HS-27A (cell line): ENCODE measurements around the gene SPINK1.
"Not testable (repeated sequence)": the region's sequence is repeated elsewhere in the genome, so short reads cannot be mapped to it uniquely, and the experiment has no call there.

Source experiments
- DNase-seq: peaks from one replicate; pipeline ENCODE4 v3.0.0-alpha.2; 2012; ENCODE audit warnings: low read depth, missing footprints

The SPINK1 gene

GRCh38 chr5:147854894-147855773, 23.7 kb upstream of the SPINK1 start:
- no peak for DNase-seq

DNA sequence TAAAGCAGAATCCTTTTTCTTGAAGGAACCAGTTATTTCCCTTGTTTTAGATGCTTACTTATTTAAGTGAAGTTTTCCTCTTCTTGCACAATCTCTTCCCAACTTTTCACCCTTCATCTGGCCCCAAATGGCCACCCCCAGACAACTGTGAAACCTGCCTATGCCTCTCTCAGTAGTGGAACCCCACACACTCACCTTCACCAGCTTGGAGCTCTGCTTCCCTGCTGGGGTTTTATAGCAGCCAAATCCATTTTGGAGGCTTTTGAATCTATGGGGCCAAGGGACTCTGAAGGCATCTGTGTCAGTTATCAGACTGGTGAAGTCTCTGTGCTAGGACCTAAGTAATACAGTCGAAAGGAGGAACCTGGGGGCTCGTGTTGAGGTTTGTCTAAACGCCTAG, 22.9 kb upstream of the SPINK1 start:
- no peak for DNase-seq

DNA sequence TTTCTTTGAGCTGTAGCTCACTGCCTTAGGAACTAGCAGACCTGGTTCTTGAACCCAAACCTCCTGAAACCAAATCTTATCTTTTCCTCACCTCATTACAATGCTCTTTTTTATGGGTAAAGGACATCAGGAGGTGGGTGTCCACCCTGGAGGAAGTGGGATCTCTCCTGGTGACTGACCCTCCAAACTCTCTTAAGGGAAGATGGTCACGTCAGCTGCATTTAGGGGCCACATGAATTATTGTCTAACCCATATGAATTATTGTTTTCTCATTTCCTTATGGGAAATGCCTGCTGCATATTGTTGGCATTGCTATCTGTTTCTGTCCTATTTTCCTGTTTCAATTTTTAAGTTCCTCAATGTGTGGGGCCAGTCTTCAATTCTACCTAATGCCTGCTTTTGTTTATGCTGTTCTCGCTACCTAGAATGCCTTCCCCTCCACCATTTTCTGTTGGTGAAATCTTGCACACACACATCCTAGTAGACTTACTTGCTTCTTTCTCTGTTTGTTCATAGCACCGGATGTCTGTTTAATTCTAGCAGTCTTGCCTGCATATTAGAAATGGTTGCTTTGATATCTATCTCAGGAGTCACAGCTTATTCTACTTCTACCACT, 22.0 kb upstream of the SPINK1 start:
- no peak for DNase-seq

GRCh38 chr5:147852365-147852764, 20.9 kb upstream of the SPINK1 start:
- DNase-seq: no peak

DNA sequence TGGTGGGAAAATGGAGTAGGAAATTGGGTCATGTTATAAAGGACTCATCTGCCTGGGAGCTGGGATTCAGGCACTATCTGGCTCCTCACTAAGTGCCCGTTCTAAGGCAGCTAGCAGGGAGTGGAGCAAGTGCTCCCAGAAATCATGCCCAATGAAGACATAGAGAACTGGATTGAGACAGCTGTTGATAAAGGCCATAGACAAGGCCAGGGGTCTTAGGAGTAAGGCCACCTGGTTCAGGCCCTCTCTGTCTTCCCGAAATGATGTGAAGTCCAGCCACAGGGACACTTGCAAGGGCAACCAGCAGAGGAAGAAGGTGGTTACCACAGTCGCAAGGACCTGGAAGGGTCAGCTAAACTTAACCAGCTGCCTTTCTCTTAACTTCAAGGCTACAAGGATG, 20.1 kb upstream of the SPINK1 start:
- no peak for DNase-seq

- DNase-seq: no peak
These were observed 17.8 kb upstream of the SPINK1 start for GRCh38 chr5:147849226-147849625.

DNA sequence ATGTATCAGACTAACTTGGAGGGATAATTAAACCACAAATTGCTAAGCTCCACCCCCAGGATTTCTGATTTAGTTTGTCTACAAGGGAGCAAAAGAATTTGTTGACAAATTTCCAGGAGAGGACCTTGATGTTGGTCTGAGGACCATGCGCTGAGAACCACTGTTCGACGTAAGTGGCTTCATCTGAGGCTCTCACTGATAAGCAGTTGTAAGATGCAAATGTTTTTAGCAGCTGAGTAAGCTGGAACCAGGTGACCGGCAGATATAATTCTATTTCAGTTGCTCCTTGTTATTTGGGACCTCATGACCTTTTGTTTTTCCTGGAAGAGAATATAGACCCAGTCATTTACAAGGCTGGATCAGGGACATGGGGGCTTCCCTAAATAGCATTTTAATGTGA, 14.1 kb upstream of the SPINK1 start:
- DNase-seq: no peak

- no peak for DNase-seq
These were observed 13.4 kb upstream of the SPINK1 start for GRCh38 chr5:147844846-147845245.

GRCh38 chr5:147842869-147843268, 11.4 kb upstream of the SPINK1 start:
- DNase-seq: no peak

GRCh38 chr5:147836439-147836838, 5.0 kb upstream of the SPINK1 start:
- no peak for DNase-seq

GRCh38 chr5:147835386-147835798, 3.9 kb upstream of the SPINK1 start:
- no peak for DNase-seq

GRCh38 chr5:147832541-147832940, 1.1 kb upstream of the SPINK1 start:
- no peak for DNase-seq

GRCh38 chr5:147830035-147830434, 1.4 kb downstream of the SPINK1 start:
- no peak for DNase-seq

- not testable (repeated sequence) for DNase-seq
These were observed 4.5 kb downstream of the SPINK1 start for GRCh38 chr5:147827017-147827416.

DNA sequence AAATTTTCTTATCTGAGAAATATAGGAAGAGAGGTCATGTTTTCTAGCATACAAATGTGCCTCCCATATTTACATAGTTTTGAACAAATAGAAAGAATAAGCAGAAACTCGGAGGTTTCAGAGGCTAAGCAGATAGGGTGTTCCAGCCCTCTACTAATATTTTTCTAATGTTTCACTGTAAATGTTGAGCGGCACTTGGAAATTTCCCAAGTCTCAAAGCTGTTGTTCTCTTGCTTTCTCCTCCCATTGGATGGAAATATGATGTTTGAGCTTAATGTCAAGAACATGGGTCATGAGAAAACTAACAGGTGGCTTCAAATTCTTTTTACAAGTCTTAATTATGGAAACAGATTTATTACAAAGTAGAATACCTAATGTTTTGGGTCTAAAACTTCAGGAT, 5.1 kb downstream of the SPINK1 start:
- DNase-seq: no peak

- no peak for DNase-seq
These were observed 8.6 kb downstream of the SPINK1 start for GRCh38 chr5:147822686-147823491.

- not testable (repeated sequence) for DNase-seq
These were observed 9.2 kb downstream of the SPINK1 start for GRCh38 chr5:147822222-147822621.

DNA sequence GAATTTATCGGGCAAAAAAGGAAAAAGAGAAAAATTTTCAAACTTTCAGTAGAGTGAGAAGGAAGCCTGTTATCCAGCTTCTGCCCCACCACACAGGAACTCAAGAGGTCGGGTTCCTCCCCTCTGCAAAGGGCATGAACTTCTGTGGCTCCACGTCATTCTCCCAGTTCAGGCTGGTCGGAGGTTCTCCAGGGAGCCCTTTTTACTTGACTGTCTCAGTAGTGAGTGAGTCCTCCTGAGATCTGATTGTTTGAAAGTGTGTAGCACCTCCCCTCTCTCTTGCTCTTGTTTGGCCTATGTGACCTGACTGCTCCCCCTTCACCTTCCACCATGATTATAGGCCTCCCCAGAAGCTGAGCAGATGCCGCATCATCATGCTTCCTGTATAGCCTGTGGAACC, 9.7 kb downstream of the SPINK1 start:
- DNase-seq: no peak

DNA sequence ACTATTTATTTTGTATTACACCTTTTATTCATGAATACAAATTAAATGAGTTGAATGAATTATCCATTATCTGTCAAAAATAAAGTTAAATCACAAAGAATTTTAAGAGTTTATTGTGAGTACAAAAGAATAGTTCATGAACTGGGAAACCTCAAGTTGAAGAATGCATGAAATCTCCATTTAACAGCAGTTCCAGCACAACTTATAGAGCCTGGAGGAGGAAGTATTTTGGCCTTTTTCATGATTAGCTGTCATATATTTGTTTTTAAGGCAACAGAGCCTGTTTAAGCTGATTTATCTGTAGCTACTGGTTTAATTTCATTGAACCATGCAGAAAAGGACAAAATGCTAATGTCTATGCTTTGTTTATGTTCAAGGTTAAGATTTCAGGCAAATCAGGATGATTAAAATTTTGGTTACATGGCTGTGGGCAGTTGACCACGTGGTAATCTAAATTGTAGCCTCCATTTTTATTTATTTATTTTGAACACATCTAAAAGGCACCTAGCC, 12.2 kb downstream of the SPINK1 start:
- DNase-seq: no peak

GRCh38 chr5:147818290-147818689, 13.2 kb downstream of the SPINK1 start:
- DNase-seq: no peak

DNA sequence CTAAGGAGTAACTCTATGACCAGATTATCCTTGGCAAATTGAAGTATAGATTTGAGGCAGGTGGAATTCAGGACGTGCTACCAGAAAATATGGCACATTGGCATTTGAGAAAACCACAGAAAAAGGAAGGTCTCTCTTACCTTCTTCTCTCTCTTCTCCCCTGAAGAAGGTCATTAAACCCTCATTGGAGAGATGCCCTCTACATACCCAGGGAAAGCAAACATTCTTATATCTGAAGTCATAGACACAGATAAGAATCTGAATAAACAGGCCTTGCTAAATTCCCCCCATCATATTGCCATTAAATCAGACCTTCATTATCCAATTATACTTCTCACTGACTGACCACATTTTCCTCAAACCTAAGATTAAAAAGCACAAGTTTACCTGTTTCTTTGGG, 17.8 kb downstream of the SPINK1 start:
- no peak for DNase-seq

DNA sequence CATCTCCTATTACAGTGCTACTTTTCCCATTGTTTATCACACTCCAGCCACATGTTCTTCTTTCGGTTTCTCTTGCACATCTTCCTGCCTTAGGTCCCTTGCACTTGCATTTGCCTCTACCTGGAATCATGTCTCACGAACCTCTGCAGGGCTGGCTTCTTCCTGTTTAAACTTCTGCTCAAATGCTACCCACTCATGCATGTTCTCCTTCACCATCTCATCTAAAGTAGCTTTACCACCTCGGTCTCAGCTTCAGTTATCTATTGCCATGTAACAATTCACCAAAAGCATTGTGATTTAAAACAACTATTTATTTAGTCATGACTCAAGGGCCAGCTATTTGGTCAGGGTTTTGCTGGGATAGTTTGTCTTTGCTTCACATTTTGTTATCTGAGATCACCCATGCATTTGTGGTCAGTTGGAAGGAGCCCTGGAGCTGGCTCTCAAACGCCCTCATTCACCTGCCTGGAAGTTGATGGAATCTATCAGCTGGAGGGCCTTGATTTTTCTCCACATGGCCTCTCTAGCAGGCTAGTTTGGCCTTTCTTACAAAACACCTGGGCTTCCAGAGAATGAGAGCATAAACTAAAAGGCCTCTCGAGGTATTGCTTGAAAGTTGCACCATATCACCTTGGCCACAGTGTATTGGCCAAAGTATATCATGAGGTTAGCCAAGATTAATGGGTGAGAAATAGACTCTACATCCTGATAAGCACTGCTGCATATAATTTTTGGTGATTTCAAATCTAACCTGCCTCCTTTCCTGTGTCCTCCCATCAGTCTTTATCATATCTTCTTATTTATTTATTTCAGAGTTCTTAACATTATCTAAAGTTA, 21.4 kb downstream of the SPINK1 start:
- DNase-seq: no peak
